Psoas muscle (tissue), 8 donors: Measurements from ENCODE around the gene TCF7L1. TPM values are rescaled to one million over a fixed set of nuclear protein-coding genes. Genes with fewer than 3 reads are reported as not detected.
"Not testable (repeated sequence)": the region's sequence is repeated elsewhere in the genome, so short reads cannot be mapped to it uniquely, and the experiment has no call there.

Experiments used
- ATAC-seq, 4 donors: fragments of 200-7000 bp; cut with Tn5 transposase; one replicate each; pipeline ENCODE4 v1.9.1; 2020; ENCODE audit warnings: moderate library complexity in 3 of 4, mild to moderate bottlenecking in 2 of 4
- DNase-seq, 2 donors: peaks; one replicate each; pipeline ENCODE4 v3.0.0-alpha.2; 2020
- H3K27ac ChIP-seq: fragments of 200-600 bp; one replicate; pipeline ENCODE4 v1.8.0; 2022
- H3K27me3 ChIP-seq, 3 donors: fragments of 200-600 bp in 1 of 3; one replicate each; pipeline versions ENCODE4 v1.6.1 to v1.8.0; 2013 to 2022; ENCODE audit warnings: low read length in 2 of 3, mild to moderate bottlenecking in 2 of 3, moderate library complexity in 1 of 3; ENCODE audit not compliant: insufficient read depth in 3 of 3
- H3K36me3 ChIP-seq, 2 donors: fragments of 200-600 bp in 1 of 2; one replicate each; pipeline versions ENCODE4 v1.6.1 to v1.8.0; 2013 to 2022; ENCODE audit warnings: low read depth in 1 of 2, mild to moderate bottlenecking in 1 of 2, moderate library complexity in 1 of 2; ENCODE audit not compliant: insufficient read depth in 1 of 2
- H3K4me1 ChIP-seq: fragments of 200-600 bp; one replicate; pipeline ENCODE4 v1.8.0; 2022
- H3K4me3 ChIP-seq: fragments of 200-600 bp; one replicate; pipeline ENCODE4 v1.8.0; 2022; ENCODE audit warnings: mild to moderate bottlenecking
- H3K9me3 ChIP-seq: fragments of 200-600 bp; one replicate; pipeline ENCODE4 v1.8.0; 2022
- WGBS, 3 donors: extraction: QIAGEN DNeasy Blood & Tissue Kit; methylation state at CpG; one replicate each; pipeline versions ENCODE4 v1.1.6 to v1.1.7; 2013; 5-methylcytosine and 5-hydroxymethylcytosine counted together
- intact Hi-C, 2 donors: fragments of 100-400 bp; cut with DNase I; formaldehyde crosslinking; loops; one replicate each; pipeline versions ENCODE4 v1.11.0 to v1.14.2; 2022
- polyA plus RNA-seq, 3 donors: library from polyadenylated mRNA; stranded (reverse); fragments of 200-250 nt; gene quantifications; one replicate each; pipeline ENCODE4 v1.2.3, GENCODE V29; 2013
- total RNA-seq, 4 donors: library from RNA; stranded (reverse); fragmentation: NEBNext Ultra II Directional in 2 of 4; extraction: Animal tissue kit (Norgen Biotek cat#: 25700) in 2 of 4; gene quantifications; one replicate each; pipeline versions ENCODE4 v1.2.1 to v1.2.4, GENCODE V29; 2021 to 2023
- TF ChIP-seq, protein P1 (sequence below): fragments of 200-600 bp; IDR thresholded peaks from one replicate; pipeline ENCODE4 v1.8.0; 2022; ENCODE audit warnings: antibody characterized with exemption
- donor health status: healthy with polysubstance abuse.
- donor health status: DM: no; HTN: no; CAD: no; lungs with moderate emphysema.
- donor health status: Bipolar disorder and iron deficiency.
- donor health status: healthy.
- donor health status: DM: yes; HTN: yes; CAD: no.
- donor health status: DM: no; HTN: no; CAD: no.
- donor health status: DM: no; HTN: no; CAD: no.
- donor health status: DM: yes; HTN: yes; CAD: no.

TCF7L1 gene
- total and polyA plus RNA-seq, 7 donors, result 2.1 to 13.3 (median 6.1) TPM

GRCh38 chr2:85114586-85115330 lies 18.4 kb upstream of the TCF7L1 start:
- 66 to 79% (median 71%) methylated on average over 2 of the region's 2 CpGs for WGBS, 3 donors
- TF ChIP-seq, protein P1, sequence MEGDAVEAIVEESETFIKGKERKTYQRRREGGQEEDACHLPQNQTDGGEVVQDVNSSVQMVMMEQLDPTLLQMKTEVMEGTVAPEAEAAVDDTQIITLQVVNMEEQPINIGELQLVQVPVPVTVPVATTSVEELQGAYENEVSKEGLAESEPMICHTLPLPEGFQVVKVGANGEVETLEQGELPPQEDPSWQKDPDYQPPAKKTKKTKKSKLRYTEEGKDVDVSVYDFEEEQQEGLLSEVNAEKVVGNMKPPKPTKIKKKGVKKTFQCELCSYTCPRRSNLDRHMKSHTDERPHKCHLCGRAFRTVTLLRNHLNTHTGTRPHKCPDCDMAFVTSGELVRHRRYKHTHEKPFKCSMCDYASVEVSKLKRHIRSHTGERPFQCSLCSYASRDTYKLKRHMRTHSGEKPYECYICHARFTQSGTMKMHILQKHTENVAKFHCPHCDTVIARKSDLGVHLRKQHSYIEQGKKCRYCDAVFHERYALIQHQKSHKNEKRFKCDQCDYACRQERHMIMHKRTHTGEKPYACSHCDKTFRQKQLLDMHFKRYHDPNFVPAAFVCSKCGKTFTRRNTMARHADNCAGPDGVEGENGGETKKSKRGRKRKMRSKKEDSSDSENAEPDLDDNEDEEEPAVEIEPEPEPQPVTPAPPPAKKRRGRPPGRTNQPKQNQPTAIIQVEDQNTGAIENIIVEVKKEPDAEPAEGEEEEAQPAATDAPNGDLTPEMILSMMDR, result no peak
- Histone ChIP-seq H3K27me3 (no peaks in the 10 kb centered on the region), H3K4me3 (no peak overlapping the region), H3K4me1 (no peaks in the 10 kb centered on the region), H3K27ac (no peak overlapping the region), H3K36me3 (no peaks in the 10 kb centered on the region), H3K9me3 (no peaks in the 10 kb centered on the region)
- DNase-seq (no peak), ATAC-seq (no peak)
- intact Hi-C loops, result no loop called here

- Histone ChIP-seq H3K4me3 (no peak overlapping the region), H3K27me3 (no peaks in the 10 kb centered on the region), H3K9me3 (no peaks in the 10 kb centered on the region), H3K27ac (no peak overlapping the region), H3K4me1 (no peaks in the 10 kb centered on the region), H3K36me3 (no peaks in the 10 kb centered on the region)
- TF ChIP-seq, protein P1, result no peak
- intact Hi-C loops, result no loop called here
- no peak for DNase-seq
- WGBS, 3 donors, result 82 to 95% (median 92%) methylated on average over 3 of the region's 3 CpGs
- ATAC-seq, result no peak
These were observed 17.0 kb upstream of the TCF7L1 start for GRCh38 chr2:85116207-85116606.

- ATAC-seq, result no peak
- no peaks in the 10 kb centered on the region for H3K27me3 ChIP-seq
- no peak overlapping the region for H3K27ac ChIP-seq
- no peak for DNase-seq
- H3K4me1 ChIP-seq, result no peaks in the 10 kb centered on the region
- intact Hi-C loops, result no loop called here
- no peaks in the 10 kb centered on the region for H3K36me3 ChIP-seq
- TF ChIP-seq, protein P1, result no peak
- H3K4me3 ChIP-seq, result no peak overlapping the region
- no peaks in the 10 kb centered on the region for H3K9me3 ChIP-seq
These were observed 13.3 kb upstream of the TCF7L1 start for GRCh38 chr2:85119900-85120299.

DNA sequence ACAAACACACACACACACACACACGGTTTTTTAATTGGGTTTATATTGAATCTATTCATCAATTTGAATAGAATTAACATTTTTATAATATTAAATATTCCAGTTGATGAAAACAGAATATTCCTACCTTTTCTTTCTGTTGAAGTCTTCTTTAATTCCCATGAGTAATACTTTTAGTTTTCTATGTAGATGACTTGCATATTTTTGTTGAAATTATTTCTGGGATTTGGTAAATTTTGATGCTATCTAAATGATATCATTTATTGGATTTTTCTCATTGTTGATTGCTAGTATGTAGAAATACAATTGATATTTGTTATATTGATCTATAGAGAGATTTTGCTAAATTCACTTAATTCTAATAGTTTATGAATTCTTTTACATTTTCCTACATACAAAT lies 12.8 kb upstream of the TCF7L1 start:
- H3K36me3 ChIP-seq, result no peaks in the 10 kb centered on the region
- no peaks in the 10 kb centered on the region for H3K9me3 ChIP-seq
- no peaks in the 10 kb centered on the region for H3K4me1 ChIP-seq
- TF ChIP-seq, protein P1, result no peak
- no peak overlapping the region for H3K4me3 ChIP-seq
- no peak overlapping the region for H3K27ac ChIP-seq
- no peak for DNase-seq
- ATAC-seq, result no peak
- no peaks in the 10 kb centered on the region for H3K27me3 ChIP-seq
- intact Hi-C loops, result no loop called here
- 44 to 62% (median 57%) methylated on average over 1 of the region's 1 CpG for WGBS, 3 donors

DNA sequence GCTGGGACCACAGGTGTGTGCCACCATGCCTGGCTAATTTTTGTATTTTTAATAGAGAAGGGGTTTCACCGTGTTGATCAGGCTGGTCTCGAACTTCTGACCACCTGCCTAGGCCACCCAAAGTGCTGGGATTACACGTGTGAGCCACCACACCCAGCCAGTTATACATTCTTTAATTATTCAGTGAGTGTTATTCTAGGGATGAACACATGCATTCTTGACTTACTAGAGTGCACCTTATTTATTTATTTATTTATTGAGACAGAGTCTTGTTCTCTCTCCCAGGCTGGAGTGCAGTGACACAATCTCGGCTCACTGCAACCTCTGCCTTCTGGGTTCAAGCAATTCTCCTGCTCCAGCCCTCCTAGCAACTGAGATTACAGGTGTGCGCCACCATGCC lies 6.7 kb upstream of the TCF7L1 start:
- ATAC-seq, H3K27me3 ChIP-seq, H3K27ac ChIP-seq, DNase-seq, H3K36me3 ChIP-seq, intact Hi-C loops, H3K4me1 ChIP-seq, H3K4me3 ChIP-seq, H3K9me3 ChIP-seq: not testable (repeated sequence)
- WGBS, 3 donors, result 83 to 89% (median 84%) methylated on average over 5 of the region's 5 CpGs
